IMR-90 (cell line): Measurements from ENCODE around the gene PHC3.

ENCODE experiments used
- USF2 ChIP-seq: fragments of 150-350 bp; IDR thresholded peaks from 2 replicates; pipeline ENCODE4 v1.6.1; 2017; ENCODE audit warnings: mild to moderate bottlenecking, antibody characterized with exemption, low read length, low read depth
- TF ChIP-seq, protein P1 (sequence below): conservative IDR thresholded peaks from 2 replicates; pipeline ENCODE4 v1.5.1; 2012; ENCODE audit warnings: mild to moderate bottlenecking, low read depth, low read length, improper control_type of control experiment

DNA sequence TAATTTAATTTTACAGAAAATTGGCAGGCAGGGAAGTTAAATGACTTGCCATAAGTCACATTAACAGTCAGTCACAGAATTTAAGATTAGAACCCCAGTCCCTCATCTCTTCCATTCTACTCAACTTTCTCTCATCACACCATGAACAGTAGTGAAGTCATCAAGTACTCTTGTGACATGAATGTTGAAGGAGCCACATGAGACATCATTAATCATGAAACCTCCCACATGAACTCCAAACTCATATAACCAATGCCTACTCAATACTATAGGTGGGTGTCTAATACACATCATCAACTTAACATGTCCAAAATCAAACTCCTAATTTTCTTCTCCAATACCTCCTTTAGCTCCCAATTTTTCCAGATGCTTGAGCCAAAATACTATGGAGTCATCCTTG lies 19.5 kb downstream of the PHC3 start:
- TF ChIP-seq, protein P1, sequence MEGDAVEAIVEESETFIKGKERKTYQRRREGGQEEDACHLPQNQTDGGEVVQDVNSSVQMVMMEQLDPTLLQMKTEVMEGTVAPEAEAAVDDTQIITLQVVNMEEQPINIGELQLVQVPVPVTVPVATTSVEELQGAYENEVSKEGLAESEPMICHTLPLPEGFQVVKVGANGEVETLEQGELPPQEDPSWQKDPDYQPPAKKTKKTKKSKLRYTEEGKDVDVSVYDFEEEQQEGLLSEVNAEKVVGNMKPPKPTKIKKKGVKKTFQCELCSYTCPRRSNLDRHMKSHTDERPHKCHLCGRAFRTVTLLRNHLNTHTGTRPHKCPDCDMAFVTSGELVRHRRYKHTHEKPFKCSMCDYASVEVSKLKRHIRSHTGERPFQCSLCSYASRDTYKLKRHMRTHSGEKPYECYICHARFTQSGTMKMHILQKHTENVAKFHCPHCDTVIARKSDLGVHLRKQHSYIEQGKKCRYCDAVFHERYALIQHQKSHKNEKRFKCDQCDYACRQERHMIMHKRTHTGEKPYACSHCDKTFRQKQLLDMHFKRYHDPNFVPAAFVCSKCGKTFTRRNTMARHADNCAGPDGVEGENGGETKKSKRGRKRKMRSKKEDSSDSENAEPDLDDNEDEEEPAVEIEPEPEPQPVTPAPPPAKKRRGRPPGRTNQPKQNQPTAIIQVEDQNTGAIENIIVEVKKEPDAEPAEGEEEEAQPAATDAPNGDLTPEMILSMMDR = no peak
- TF ChIP-seq USF2 = no peak
